T-helper 1 cell (primary cell): ENCODE measurements around the gene KCTD7.
A peak's percentile ranks its signal among the peaks of the same experiment; 100 is the strongest.
"Not testable (repeated sequence)": the region's sequence is repeated elsewhere in the genome, so short reads cannot be mapped to it uniquely, and the experiment has no call there.

Source experiments
- DNase-seq, 5 donors: peaks; one replicate each; pipeline ENCODE4 v3.0.0-alpha.2; 2012 to 2020

The KCTD7 gene

DNA sequence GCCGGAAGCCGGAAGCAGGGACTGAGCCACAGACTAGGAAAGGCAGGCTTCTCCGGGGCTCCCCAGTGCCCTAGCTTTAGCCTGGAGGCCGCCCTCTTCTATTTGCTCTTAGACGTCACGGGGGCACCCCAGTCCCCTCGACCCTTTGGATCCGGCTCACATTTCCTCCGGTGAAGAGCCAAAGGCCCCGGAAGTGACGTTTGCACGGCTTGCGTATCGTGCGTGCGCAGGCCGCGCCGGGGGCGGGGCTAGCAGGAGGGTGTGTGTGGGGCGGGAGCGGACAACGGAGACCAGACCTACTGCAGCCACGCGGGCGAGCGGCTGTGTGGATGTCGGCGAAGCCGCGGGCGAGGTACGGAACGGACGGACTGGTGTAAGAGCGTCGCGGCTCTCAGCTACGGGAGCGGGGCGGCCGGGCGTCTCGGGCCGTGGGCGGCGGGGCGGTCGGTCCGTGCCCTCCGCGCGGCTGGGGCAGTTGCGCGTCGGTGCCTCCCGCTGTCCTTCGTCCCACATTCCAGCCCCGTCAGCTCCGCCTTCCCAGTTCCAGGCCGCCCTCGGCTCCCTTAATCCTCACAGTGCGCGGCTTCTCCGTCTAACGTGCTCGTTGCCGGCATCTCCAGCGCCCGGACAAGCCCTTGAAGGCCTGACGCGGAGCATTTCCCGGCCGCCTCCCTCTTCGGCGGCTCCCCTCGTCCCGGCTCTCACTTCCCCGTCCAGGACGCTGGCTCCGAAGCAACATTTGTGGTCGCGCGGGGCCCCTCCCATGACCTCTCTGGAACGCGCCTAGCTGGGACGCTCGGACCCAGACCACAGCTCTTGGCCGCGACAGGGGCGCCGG is 25.8 kb downstream of the KCTD7 start:
- peak; percentile 94 to 97 (median 97) for DNase-seq

DNA sequence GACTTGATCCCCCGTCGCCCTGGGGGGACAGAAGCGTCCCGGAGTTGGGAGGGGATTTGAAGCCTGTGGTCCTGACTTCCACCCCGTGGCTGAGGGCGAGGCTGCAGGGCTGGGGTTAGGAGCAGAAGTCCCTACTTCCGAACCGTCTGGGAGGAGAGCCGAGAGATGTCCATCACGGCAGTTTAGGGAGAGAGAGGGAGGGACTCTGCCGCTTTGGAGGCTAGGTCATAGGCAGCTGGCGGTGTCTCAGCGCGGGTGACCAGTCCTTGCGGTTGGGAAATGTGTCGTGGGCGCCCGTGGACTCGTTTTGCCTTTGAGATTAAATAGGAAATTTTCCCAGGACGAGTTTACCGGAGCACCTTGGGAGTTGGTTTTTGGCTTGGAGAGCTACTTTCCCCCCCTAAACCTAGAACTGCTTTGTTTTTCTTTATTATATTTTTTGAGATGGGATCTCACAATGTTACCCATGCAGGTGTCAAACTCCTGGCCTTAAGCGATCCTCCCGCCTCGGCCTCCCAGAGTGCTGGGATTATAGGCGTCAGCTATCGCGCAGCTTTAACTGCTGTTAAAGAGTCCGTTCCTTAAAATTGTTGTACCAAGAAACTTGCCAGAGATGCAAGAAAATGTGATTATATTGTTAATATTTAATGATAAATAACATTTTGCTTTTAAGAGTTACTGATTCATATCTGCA is 26.6 kb downstream of the KCTD7 start:
- DNase-seq, result not testable (repeated sequence)

DNA sequence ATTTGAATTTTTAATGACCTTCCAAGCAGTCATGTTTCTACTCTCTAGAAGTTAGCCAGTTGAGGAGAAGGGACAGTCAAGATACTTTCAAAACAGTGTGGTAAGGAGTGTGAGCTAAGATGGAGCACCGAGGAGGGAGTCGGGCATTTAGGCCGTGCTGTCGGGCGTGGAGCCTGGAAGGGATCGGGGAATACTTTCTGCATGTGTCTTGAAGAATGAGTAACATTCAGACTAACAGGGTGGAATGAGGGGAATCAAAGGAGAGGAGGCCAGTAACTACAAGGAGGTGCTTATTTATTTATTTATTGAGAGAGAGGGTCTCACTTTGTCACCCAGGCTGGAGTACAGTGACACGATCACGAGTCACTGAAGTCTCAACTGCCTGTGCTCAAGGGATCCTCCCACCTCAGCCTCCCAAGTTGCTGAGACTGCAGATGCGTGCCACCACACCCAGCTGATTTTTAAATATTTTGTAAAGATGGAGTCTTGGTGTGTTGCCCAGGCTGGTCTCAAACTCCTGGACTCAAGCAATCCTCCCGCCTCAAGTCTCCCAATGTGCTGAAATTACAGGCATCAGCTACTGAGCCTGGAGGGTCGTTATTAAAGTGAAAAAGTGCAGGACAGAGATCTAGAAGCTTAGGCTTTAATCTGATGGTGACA is 27.3 kb downstream of the KCTD7 start:
- DNase-seq, result not testable (repeated sequence)

GRCh38 chr7:66657798-66658197 is 29.1 kb downstream of the KCTD7 start:
- DNase-seq, result no peak

DNA sequence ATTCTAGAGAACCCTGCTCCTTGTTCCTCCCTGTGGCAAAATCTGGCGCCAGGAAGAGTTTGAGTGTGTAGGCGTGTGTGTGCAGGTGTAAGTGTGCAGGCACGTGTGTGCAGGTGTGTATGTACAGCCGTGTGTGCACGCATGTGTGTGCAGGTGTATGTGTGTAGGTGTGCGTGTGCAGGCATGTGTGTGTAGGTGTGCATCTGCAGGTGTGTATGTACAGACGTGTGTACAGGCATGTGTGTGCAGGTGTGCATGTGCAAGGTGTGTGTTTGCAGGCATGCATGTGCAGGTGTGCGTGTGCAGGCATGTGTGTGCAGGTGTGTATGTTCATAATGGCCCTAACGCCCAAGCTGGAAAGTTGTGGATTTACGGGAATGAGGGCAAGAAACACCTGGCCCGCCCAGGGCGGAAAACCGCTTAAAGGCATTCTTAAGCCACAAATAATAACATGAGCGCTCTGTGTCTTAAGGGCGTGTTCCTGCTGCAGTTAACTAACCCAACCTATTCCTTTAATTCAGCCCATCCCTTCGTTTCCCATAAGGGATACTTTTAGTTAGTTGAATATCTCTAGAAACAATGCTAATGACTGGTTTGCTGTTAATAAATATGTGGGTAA is 34.1 kb downstream of the KCTD7 start:
- no peak for DNase-seq

GRCh38 chr7:66664590-66665293 is 36.1 kb downstream of the KCTD7 start:
- no peak for DNase-seq

DNA sequence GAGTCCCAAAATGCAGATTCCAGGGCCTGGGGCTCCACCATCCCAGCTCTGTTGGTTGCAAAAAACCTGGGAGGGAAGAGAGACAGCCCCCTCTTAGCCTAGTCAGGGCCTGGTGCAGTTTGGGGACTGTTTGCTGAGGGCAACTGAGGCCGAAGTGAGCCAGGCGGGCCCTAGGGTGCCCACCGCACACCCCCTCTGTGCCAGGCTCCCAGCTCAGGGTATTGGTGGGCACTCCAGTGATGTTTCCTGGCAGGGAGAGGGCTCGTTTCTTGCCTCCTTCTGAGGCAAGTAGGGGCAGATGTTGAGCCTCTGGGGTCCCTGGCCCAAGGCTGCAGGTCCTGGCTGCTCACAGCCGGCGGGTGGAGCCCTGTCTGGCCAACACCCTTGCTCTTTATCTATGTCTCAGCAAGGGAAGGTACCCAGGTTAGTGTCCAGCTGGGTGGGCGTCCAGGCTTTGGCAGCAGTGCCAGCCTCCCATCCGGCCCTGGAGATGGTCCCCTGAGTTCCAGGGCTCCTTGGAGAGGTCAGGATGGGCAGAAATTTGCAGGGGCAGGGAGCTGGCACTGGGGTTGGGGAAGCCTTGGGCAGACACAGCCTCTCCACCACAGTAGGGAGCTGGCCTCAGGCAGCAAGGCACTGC is 37.8 kb downstream of the KCTD7 start:
- no peak for DNase-seq

DNA sequence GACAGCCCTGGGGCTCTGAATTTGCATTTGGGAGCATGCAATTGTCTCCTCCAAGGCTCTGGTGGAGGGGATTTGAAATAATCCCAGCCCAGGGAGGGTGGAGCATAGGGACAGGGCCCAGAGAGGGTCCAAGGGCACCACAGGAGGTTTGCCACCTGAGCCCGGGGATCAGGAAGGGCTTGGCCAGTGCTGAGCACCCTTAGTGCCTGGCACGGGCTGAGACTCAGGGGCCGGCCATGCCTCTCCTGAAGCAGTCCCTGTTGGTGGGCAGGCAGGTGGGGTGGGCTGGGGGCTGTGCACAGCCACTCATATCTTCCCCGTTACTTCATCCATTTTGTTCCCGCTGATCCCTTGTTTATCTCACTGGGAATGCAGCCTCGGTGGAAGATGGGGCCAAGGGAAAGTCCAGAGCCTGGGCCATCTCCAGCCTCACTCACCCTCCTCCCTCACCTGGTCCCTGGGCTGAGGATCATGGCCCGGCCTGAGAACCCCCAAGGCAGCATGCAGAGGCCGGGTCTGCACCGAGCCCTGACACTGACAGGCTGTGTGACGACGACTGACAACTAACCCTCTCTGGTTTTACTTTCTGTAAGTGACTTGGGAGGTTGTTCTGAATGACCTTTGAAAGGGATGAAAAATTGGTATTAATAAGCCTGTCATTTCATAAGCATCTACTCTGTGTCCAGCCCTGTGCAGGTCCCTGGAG is 38.5 kb downstream of the KCTD7 start:
- DNase-seq, result no peak

DNA sequence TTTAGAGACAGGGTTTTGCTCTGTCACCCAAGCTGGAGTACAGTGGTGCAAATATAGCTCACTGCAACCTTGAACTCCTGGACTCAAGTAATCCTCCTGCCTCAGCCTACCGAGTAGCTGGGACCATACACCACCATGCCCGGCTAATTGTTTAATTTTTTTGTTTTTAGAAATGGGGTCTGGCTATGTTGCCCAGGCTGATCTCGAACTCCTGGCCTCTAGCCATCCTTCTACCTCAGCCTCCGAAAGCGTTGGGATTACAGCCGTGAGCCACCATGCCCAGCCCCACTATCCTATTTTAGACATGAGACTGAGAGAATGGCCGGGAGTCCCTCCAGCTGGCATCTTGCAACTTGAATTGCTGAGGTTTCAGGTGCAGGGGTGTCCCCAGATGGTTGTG is 39.4 kb downstream of the KCTD7 start:
- DNase-seq, result no peak

- no peak for DNase-seq
Measured at GRCh38 chr7:66668677-66669076, 40.0 kb downstream of the KCTD7 start.

DNA sequence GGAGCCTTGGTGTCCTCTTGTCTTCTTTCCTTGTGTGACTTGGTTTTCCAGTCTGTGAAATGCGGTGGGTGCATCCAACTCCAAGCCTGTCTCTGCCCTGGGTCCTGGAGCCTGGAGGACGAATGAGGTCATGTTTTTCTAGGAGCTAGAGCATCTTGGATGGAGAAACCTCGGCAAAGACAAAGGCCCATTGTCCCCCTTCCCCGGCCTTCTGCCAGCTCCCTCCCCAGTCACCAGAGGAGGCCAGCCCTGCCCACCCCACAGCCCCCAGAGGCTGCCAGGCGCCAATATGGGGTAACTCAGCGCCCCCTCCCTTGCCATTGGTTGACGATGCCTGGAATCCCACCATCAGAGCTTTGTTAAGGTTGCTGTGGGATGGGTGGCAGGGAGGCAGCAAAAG is 40.4 kb downstream of the KCTD7 start:
- no peak for DNase-seq

DNA sequence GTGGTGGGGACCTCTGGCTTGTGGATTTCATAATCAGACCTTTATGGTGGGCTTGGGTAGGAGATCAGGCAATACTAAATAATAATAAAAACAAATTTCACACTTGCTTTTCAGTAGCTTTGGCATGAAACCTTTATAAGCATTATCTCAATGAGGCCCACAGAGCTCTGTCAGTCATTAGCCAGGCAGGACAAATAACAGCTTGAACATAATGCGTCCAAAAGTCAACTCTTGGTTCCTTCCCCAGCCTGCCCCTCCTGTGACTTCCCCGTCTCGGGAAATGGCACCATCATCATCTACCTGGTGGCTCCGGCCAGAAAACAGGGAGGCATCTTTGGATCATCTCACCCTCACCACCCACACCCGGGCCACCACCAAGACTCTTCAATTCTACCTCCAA is 40.8 kb downstream of the KCTD7 start:
- no peak for DNase-seq

- no peak for DNase-seq
Measured at GRCh38 chr7:66671034-66671433, 42.4 kb downstream of the KCTD7 start.

DNA sequence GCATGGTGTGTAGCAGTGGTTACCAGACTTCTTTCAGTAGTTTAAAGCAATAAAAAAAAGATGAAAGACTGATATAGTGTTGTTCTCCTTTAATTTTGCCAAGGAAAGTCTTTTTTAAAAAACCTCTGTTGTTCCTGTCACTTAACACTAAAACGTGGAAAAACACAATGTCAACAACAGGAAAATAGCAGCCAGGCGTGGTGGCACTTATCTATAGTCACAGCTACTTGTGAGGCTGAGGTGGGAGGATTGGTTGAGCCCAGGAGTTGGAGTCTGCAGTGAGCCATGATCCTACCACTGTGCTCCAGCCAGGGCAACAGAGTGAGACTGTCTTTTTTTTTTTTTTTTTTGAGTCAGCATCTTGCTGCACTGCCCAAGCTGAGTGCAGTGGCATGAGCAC is 42.8 kb downstream of the KCTD7 start:
- DNase-seq, result not testable (repeated sequence)

- DNase-seq, result not testable (repeated sequence)
Measured at GRCh38 chr7:66672432-66673123, 43.9 kb downstream of the KCTD7 start.

DNA sequence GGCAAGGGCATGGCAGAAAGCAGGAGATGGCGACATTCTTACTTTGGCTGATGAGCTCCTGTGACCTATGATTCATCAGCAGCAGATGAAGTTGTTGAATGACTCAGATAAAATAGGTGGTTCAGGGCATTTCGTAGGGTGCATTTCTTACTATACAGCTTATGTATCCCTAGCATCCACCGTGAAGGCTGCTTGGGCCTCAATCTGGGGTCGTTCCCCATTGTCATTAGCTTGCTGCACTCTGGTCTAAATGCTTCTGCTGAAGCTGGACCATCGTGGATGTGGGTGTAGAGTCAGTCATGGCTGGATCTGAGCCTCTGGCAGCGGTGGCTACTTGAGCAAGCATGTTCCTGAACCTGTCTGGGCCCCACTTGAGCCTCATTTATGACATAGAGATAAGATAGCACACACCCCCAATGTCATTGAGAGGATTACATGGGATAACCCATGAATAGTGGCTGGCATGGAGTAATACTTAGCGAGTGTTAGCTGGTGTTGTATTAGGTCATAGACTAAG is 44.5 kb downstream of the KCTD7 start:
- not testable (repeated sequence) for DNase-seq

GRCh38 chr7:66679633-66680244 is 51.1 kb downstream of the KCTD7 start:
- DNase-seq, result no peak

DNA sequence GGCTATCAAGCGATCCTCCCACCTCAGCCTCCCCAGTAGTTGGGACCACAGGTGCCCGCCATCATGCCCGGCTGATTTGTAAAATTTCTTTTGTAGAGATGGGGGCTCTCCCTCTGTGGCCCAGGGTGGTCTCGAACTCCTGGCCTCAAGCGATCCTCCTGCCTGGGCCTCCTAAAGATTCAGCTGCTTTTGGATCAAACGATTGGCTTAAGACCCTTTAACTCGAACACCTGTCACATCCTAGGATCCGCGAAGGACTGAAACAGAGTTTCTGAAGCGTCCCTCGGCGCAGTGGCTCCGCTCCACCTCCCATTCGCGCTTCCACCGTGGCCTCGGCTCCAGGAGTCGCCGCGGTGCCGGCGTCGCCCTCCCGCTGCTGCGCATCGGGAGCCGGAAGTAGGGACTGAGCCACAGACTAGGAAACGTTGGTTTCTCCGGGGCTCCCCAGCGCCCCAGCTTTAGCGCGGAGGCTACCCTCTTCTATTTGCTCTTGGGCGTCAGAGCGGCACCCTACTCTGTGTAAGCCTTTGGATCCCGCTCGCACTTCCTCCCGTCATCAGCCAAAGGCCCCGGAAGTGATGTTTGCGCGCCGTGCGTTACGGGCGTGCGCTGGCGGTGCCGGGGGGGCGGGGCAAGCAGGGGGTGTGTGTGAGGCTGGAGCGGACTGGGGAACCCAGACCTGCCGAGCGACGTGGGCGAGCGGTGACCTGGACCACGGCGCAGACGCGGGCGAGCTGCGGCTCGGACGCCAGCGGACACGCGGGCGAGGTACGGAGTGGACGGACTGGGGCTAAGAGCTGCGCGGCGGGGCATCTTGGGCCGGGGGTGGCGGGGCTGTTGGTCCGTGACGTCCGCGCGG is 53.0 kb downstream of the KCTD7 start:
- peak; percentile 92 to 97 (median 94) for DNase-seq
